Stimulated activated CD8-positive, alpha-beta memory T cell treated with anti-CD3 and anti-CD28 coated beads, Interleukin-4, amount 100 ng/mL, for 48 hours (primary cell): ENCODE results near the gene MFGE8.
A peak's percentile ranks its signal among the peaks of the same experiment; 100 is the strongest.

ENCODE experiments used
- DNase-seq: peaks from one replicate; pipeline ENCODE4 v3.0.0-alpha.2; 2020

MFGE8 gene

GRCh38 chr15:88897456-88898194 lies 15.6 kb downstream of the MFGE8 start:
- peak; percentile 86 for DNase-seq

- DNase-seq, result no peak
Measured at GRCh38 chr15:88897142-88897455, 16.1 kb downstream of the MFGE8 start.

GRCh38 chr15:88896333-88897033 lies 16.7 kb downstream of the MFGE8 start:
- DNase-seq, result no peak

- DNase-seq, result peak; percentile 80
Measured at GRCh38 chr15:88894819-88895767, 18.1 kb downstream of the MFGE8 start, which contains the start of gene HAPLN3. Gene HAPLN3, minus strand, starts transcription at chr15:88895544. Its CDS starts 8,246 bp downstream, at chr15:88887298.

- peak; percentile 93 for DNase-seq
Measured at GRCh38 chr15:88894348-88894818, 18.8 kb downstream of the MFGE8 start.

- no peak for DNase-seq
Measured at GRCh38 chr15:88891540-88892254, 21.5 kb downstream of the MFGE8 start.

- DNase-seq, result no peak
Measured at GRCh38 chr15:88890495-88890894, 22.7 kb downstream of the MFGE8 start.

- no peak for DNase-seq
Measured at GRCh38 chr15:88888719-88889118, 24.5 kb downstream of the MFGE8 start.

- no peak for DNase-seq
Measured at GRCh38 chr15:88887068-88887580, 26.1 kb downstream of the MFGE8 start.

- no peak for DNase-seq
Measured at GRCh38 chr15:88882785-88883184, 30.4 kb downstream of the MFGE8 start.

GRCh38 chr15:88881775-88882174 lies 31.4 kb downstream of the MFGE8 start:
- no peak for DNase-seq

- DNase-seq, result no peak
Measured at GRCh38 chr15:88880944-88881740, 32.0 kb downstream of the MFGE8 start.

- peak; percentile 60 for DNase-seq
Measured at GRCh38 chr15:88878720-88879184, 34.4 kb downstream of the MFGE8 start.

- no peak for DNase-seq
Measured at GRCh38 chr15:88877906-88878305, 35.3 kb downstream of the MFGE8 start.

GRCh38 chr15:88877415-88877814 lies 35.8 kb downstream of the MFGE8 start:
- no peak for DNase-seq

- DNase-seq, result no peak
Measured at GRCh38 chr15:88876573-88876972, 36.6 kb downstream of the MFGE8 start.

GRCh38 chr15:88874684-88875083 lies 38.5 kb downstream of the MFGE8 start:
- DNase-seq, result no peak

- no peak for DNase-seq
Measured at GRCh38 chr15:88874275-88874674, 38.9 kb downstream of the MFGE8 start.

GRCh38 chr15:88873786-88874185 lies 39.4 kb downstream of the MFGE8 start:
- DNase-seq, result no peak

GRCh38 chr15:88872706-88873105 lies 40.5 kb downstream of the MFGE8 start:
- DNase-seq, result no peak

GRCh38 chr15:88872106-88872505 lies 41.1 kb downstream of the MFGE8 start:
- no peak for DNase-seq
